ENCODE results near the gene ANKDD1B.

DNA sequence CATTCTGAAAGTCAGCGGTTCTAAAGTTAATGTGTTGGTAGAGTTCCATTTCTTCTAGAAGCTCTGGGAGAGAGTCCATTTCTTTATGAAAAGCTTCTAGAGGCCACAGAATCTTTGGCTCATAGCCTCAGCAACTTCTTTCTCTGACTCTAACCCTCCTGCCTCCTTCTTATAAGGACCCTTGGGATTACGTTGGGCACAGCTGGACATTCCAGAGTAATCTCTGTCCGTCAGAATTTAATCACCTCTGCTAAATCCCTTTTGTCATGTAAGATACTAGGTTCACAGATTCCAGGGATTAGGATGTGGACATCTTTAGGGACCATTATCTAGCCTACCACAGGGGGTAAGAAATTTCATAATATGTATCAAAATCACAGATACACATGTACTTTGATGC lies 22.6 kb upstream of the ANKDD1B start:
- TF ChIP-seq EZH2phosphoT487 (IDR thresholded peaks at IDR 0.05; ENCODE audit: insufficient read depth, low read depth) (no peak), EZH2 (IDR thresholded peaks at IDR 0.05; ENCODE audit: insufficient read depth, poor library complexity, severe bottlenecking) (no peak)

Data from GM23248 (cell line).